IPS-18c (cell line): ENCODE results near the gene CACNA1B.
"Not testable (repeated sequence)": the region's sequence is repeated elsewhere in the genome, so short reads cannot be mapped to it uniquely, and the experiment has no call there.

Source experiments
- H3K4me3 ChIP-seq: 2 replicates; pipeline ENCODE4 v1.7.0; 2013; ENCODE audit warnings: low read depth, mild to moderate bottlenecking, low read length, moderate library complexity; ENCODE audit not compliant: insufficient read depth
- H3K9me3 ChIP-seq: one replicate; pipeline ENCODE4 v1.6.1; 2013; ENCODE audit warnings: mild to moderate bottlenecking, low read length, moderate library complexity; ENCODE audit not compliant: control insufficient read depth, insufficient read depth

Gene CACNA1B

GRCh38 chr9:138074516-138074915 is 196.9 kb downstream of the CACNA1B start:
- Histone ChIP-seq H3K9me3 (peaks cover 9% of the 10 kb centered on the region), H3K4me3 (no peak overlapping the region)

- H3K9me3 ChIP-seq, result peaks cover 9% of the 10 kb centered on the region
- H3K4me3 ChIP-seq, result no peak overlapping the region
Measured at GRCh38 chr9:138075496-138075895, 197.9 kb downstream of the CACNA1B start.

- Histone ChIP-seq H3K4me3 (no peak overlapping the region), H3K9me3 (peaks cover 9% of the 10 kb centered on the region)
Measured at GRCh38 chr9:138075961-138076649, 198.5 kb downstream of the CACNA1B start.

- H3K9me3 ChIP-seq, result peaks cover 9% of the 10 kb centered on the region
- no peak overlapping the region for H3K4me3 ChIP-seq
Measured at GRCh38 chr9:138076650-138077009, 199.0 kb downstream of the CACNA1B start.

GRCh38 chr9:138077126-138077525 is 199.5 kb downstream of the CACNA1B start:
- Histone ChIP-seq H3K9me3 (peaks cover 8% of the 10 kb centered on the region), H3K4me3 (no peak overlapping the region)

GRCh38 chr9:138077898-138078540 is 200.4 kb downstream of the CACNA1B start:
- H3K9me3 ChIP-seq, result peaks cover 6% of the 10 kb centered on the region
- no peak overlapping the region for H3K4me3 ChIP-seq

GRCh38 chr9:138078846-138079245 is 201.3 kb downstream of the CACNA1B start:
- peaks cover 6% of the 10 kb centered on the region for H3K9me3 ChIP-seq
- no peak overlapping the region for H3K4me3 ChIP-seq

GRCh38 chr9:138080979-138081378 is 203.4 kb downstream of the CACNA1B start:
- no peak overlapping the region for H3K4me3 ChIP-seq
- H3K9me3 ChIP-seq, result peaks cover 2% of the 10 kb centered on the region

- peaks cover 9% of the 10 kb centered on the region for H3K9me3 ChIP-seq
- H3K4me3 ChIP-seq, result no peak overlapping the region
Measured at GRCh38 chr9:138082918-138083636, 205.5 kb downstream of the CACNA1B start.

GRCh38 chr9:138083873-138084272 is 206.3 kb downstream of the CACNA1B start:
- Histone ChIP-seq H3K4me3 (no peak overlapping the region), H3K9me3 (peaks cover 7% of the 10 kb centered on the region)

GRCh38 chr9:138085568-138085967 is 208.0 kb downstream of the CACNA1B start:
- Histone ChIP-seq H3K9me3 (peaks cover 7% of the 10 kb centered on the region), H3K4me3 (no peak overlapping the region)

GRCh38 chr9:138092057-138092456 is 214.5 kb downstream of the CACNA1B start:
- H3K9me3 ChIP-seq, H3K4me3 ChIP-seq: not testable (repeated sequence)

GRCh38 chr9:138094028-138094427 is 216.4 kb downstream of the CACNA1B start:
- no peaks in the 10 kb centered on the region for H3K9me3 ChIP-seq
- H3K4me3 ChIP-seq, result no peak overlapping the region

GRCh38 chr9:138095813-138096518 is 218.4 kb downstream of the CACNA1B start:
- no peaks in the 10 kb centered on the region for H3K9me3 ChIP-seq
- H3K4me3 ChIP-seq, result no peak overlapping the region

GRCh38 chr9:138096519-138096845 is 218.9 kb downstream of the CACNA1B start:
- H3K4me3 ChIP-seq, result no peak overlapping the region
- H3K9me3 ChIP-seq, result no peaks in the 10 kb centered on the region

- H3K9me3 ChIP-seq, result no peaks in the 10 kb centered on the region
- no peak overlapping the region for H3K4me3 ChIP-seq
Measured at GRCh38 chr9:138097501-138097991, 220.0 kb downstream of the CACNA1B start.

- no peaks in the 10 kb centered on the region for H3K9me3 ChIP-seq
Measured at GRCh38 chr9:138098116-138098907, 220.7 kb downstream of the CACNA1B start.

More at GRCh38 chr9:138098116-138098907, 220.7 kb downstream of the CACNA1B start:
- no peak overlapping the region for H3K4me3 ChIP-seq
